WERI-Rb-1 (cell line): ENCODE results near the gene PROX2.

ENCODE experiments used
- DNase-seq: peaks from one replicate; pipeline ENCODE4 v3.0.0-alpha.2; 2020
- H3K27ac ChIP-seq: fragments of 250-450 bp; sonication (Bioruptor Pico); 2 replicates; pipeline ENCODE4 v1.5.1; 2020; ENCODE audit warnings: mild to moderate bottlenecking, moderate library complexity
- H3K27me3 ChIP-seq: fragments of 250-450 bp; sonication (Bioruptor Pico); 2 replicates; pipeline ENCODE4 v1.5.1; 2021; ENCODE audit warnings: mild to moderate bottlenecking, low read depth, moderate library complexity; ENCODE audit not compliant: insufficient read depth, severe bottlenecking
- H3K36me3 ChIP-seq: fragments of 250-450 bp; sonication (Bioruptor Pico); 2 replicates; pipeline ENCODE4 v1.5.1; 2020; ENCODE audit warnings: mild to moderate bottlenecking, moderate library complexity
- H3K4me3 ChIP-seq: 2 replicates; pipeline ENCODE4 v1.5.1; 2011; ENCODE audit warnings: low read depth, mild to moderate bottlenecking, control low read depth, low read length
- H3K9me3 ChIP-seq: fragments of 250-450 bp; sonication (Bioruptor Pico); 2 replicates; pipeline ENCODE4 v1.5.1; 2021; ENCODE audit warnings: mild to moderate bottlenecking, moderate library complexity; ENCODE audit not compliant: severe bottlenecking
- CTCF ChIP-seq: IDR thresholded peaks from 2 replicates; pipeline ENCODE4 v1.5.1; 2011; ENCODE audit warnings: low read depth, mild to moderate bottlenecking, control low read depth, inconsistent platforms, low read length

PROX2 gene

GRCh38 chr14:74836251-74836960 is 39.5 kb downstream of the PROX2 start:
- no peaks in the 10 kb centered on the region for H3K9me3 ChIP-seq
- no peak for DNase-seq
- no peak for TF ChIP-seq CTCF
- no peak overlapping the region for H3K27ac ChIP-seq
- peaks cover 21% of the 10 kb centered on the region for H3K36me3 ChIP-seq
- no peak overlapping the region for H3K4me3 ChIP-seq
- no peaks in the 10 kb centered on the region for H3K27me3 ChIP-seq

GRCh38 chr14:74835645-74836250 is 40.2 kb downstream of the PROX2 start:
- Histone ChIP-seq H3K27me3 (no peaks in the 10 kb centered on the region), H3K9me3 (no peaks in the 10 kb centered on the region), H3K27ac (no peak overlapping the region), H3K36me3 (peaks cover 22% of the 10 kb centered on the region), H3K4me3 (no peak overlapping the region)
- DNase-seq, result no peak
- TF ChIP-seq CTCF, result no peak

DNA sequence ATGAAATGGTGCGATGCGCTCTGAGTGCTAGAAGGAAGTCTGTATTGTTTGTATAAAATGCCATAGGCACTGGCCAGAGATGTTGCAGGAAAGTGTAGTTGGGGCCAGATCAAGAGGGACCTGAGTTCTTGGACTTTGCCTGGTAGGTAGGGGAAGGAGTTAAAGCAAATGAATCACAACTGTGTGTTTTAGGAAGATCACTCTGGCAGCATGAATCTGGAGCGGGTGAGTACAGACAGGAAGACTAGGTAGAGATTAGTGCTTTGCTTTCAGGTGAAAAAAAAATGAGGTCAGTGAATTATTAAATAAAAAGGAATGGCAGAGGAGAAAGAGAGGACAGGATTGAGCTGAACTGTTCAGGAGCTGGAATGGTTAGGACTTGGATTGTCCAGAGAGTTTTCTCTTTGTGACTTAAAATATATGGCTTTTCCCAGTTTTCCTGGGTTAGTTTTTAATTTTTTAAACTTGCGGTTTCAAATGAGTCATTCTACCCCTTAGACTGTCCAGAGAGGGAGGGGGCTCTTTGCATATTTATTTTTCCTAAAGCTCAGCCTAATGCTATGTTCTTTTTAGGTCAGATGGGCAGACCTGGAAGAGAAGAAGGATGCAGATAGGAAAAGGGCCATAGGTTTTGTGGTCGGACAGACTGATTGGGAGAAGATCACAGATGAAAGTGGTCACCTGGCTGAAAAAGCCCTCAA is 41.1 kb downstream of the PROX2 start:
- peaks cover 28% of the 10 kb centered on the region for H3K36me3 ChIP-seq
- no peak for DNase-seq
- no peaks in the 10 kb centered on the region for H3K9me3 ChIP-seq
- TF ChIP-seq CTCF, result no peak
- no peak overlapping the region for H3K4me3 ChIP-seq
- H3K27ac ChIP-seq, result no peak overlapping the region
- H3K27me3 ChIP-seq, result no peaks in the 10 kb centered on the region

- H3K4me3 ChIP-seq, result no peak overlapping the region
- no peak for DNase-seq
- no peaks in the 10 kb centered on the region for H3K9me3 ChIP-seq
- no peak overlapping the region for H3K27ac ChIP-seq
- no peaks in the 10 kb centered on the region for H3K27me3 ChIP-seq
- TF ChIP-seq CTCF, result no peak
- H3K36me3 ChIP-seq, result peaks cover 42% of the 10 kb centered on the region
These were observed 43.1 kb downstream of the PROX2 start for GRCh38 chr14:74832849-74833248.

GRCh38 chr14:74829251-74829650 is 46.7 kb downstream of the PROX2 start:
- no peak for TF ChIP-seq CTCF
- Histone ChIP-seq H3K9me3 (no peaks in the 10 kb centered on the region), H3K36me3 (peaks cover 40% of the 10 kb centered on the region), H3K27me3 (no peaks in the 10 kb centered on the region), H3K27ac (no peak overlapping the region), H3K4me3 (no peak overlapping the region)
- no peak for DNase-seq
